WTC11 (cell line): ENCODE data around the gene MEIS2. TPM values are rescaled to one million over a fixed set of nuclear protein-coding genes. Genes with fewer than 3 reads are reported as not detected.
A peak's percentile ranks its signal among the peaks of the same experiment; 100 is the strongest.

Experiments used
- ATAC-seq: fragments of 200-7000 bp; cut with Tn5 transposase; 2 replicates; pipeline ENCODE4 v1.10.0; 2021; ENCODE audit warnings: mild to moderate bottlenecking, moderate library complexity
- CTCF ChIA-PET: fragments of 300-600 bp; sonication (Branson Sonifier 250); formaldehyde crosslinking; loops from one replicate; lab custom pipeline; 2021; ENCODE audit warnings: antibody characterized with exemption; lab: Charles Lee
- POLR2A ChIA-PET: fragments of 350-600 bp; sonication (Branson Sonifier 250); formaldehyde crosslinking; loops from one replicate; lab custom pipeline; 2021; ENCODE audit warnings: antibody characterized with exemption; lab: Charles Lee
- DNase-seq: peaks from one replicate; pipeline ENCODE4 v3.0.0; 2021; ENCODE audit warnings: low spot score
- H3K27ac Mint-ChIP-seq: 2 replicates; pipeline ENCODE4 v1.8.0; 2021; ENCODE audit warnings: mixed read lengths
- H3K27me3 Mint-ChIP-seq: 2 replicates; pipeline ENCODE4 v1.8.0; 2021; ENCODE audit warnings: low read depth, mild to moderate bottlenecking, moderate library complexity, mixed read lengths
- H3K36me3 Mint-ChIP-seq: 2 replicates; pipeline ENCODE4 v1.8.0; 2021; ENCODE audit warnings: mixed read lengths
- H3K4me1 Mint-ChIP-seq: 2 replicates; pipeline ENCODE4 v1.8.0; 2022; ENCODE audit warnings: mixed read lengths
- H3K4me3 Mint-ChIP-seq: 2 replicates; pipeline ENCODE4 v1.8.0; 2021; ENCODE audit warnings: mild to moderate bottlenecking, moderate library complexity, mixed read lengths
- H3K9me3 Mint-ChIP-seq: 2 replicates; pipeline ENCODE4 v1.8.0; 2021; ENCODE audit warnings: mixed read lengths
- ARID4B ChIP-seq: sonication (generic); formaldehyde crosslinking; IDR thresholded peaks from 2 replicates; pipeline ENCODE4 v1.8.0; 2023; ENCODE audit warnings: missing genetic modification reagents, mild to moderate bottlenecking, borderline replicate concordance
- IRF2 ChIP-seq: sonication (generic); formaldehyde crosslinking; IDR thresholded peaks from 2 replicates; pipeline ENCODE4 v1.8.0; 2022; ENCODE audit warnings: low read depth, missing genetic modification reagents, borderline replicate concordance
- RORB ChIP-seq: fragments of 250-450 bp; sonication (Bioruptor Pico); IDR thresholded peaks from 2 replicates; pipeline ENCODE4 v1.9.0; 2021; ENCODE audit warnings: mild to moderate bottlenecking
- SMAD3 ChIP-seq: sonication (generic); formaldehyde crosslinking; IDR thresholded peaks from 2 replicates; pipeline ENCODE4 v1.8.0; 2022; ENCODE audit warnings: missing genetic modification reagents, mild to moderate bottlenecking, borderline replicate concordance
- ZNF416 ChIP-seq: fragments of 250-450 bp; sonication (Bioruptor Pico); IDR thresholded peaks from 2 replicates; pipeline ENCODE4 v1.9.0; 2021; ENCODE audit warnings: mild to moderate bottlenecking, inconsistent platforms
- ZNF423 ChIP-seq: fragments of 250-450 bp; sonication (Bioruptor Pico); IDR thresholded peaks from 2 replicates; pipeline ENCODE4 v2.1.2; 2022; ENCODE audit warnings: mild to moderate bottlenecking, moderate library complexity
- total RNA-seq: library from RNA; stranded (reverse); gene quantifications from 3 replicates; pipeline ENCODE4 v1.2.3, GENCODE V29; 2021
- TF ChIP-seq, protein P1 (sequence below): sonication (generic); formaldehyde crosslinking; IDR thresholded peaks from 2 replicates; pipeline ENCODE4 v1.8.0; 2022; ENCODE audit warnings: mild to moderate bottlenecking, missing genetic modification reagents
- TF ChIP-seq, protein P2 (sequence below): sonication (generic); formaldehyde crosslinking; conservative IDR thresholded peaks from 2 replicates; pipeline ENCODE4 v1.8.1; 2022; ENCODE audit warnings: mild to moderate bottlenecking, missing genetic modification reagents
- TF ChIP-seq, protein P3 (sequence below): sonication (generic); formaldehyde crosslinking; IDR thresholded peaks from 2 replicates; pipeline ENCODE4 v1.8.0; 2022; ENCODE audit warnings: missing genetic modification reagents

The MEIS2 gene
- total RNA-seq, 1 experiment from 2014 or later, result 0.57 TPM

GRCh38 chr15:36908991-36909390 is 191.4 kb downstream of the MEIS2 start (continued):
- TF ChIP-seq, protein P1, sequence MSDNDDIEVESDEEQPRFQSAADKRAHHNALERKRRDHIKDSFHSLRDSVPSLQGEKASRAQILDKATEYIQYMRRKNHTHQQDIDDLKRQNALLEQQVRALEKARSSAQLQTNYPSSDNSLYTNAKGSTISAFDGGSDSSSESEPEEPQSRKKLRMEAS (CRISPR knock-in tag), result no peak

DNA sequence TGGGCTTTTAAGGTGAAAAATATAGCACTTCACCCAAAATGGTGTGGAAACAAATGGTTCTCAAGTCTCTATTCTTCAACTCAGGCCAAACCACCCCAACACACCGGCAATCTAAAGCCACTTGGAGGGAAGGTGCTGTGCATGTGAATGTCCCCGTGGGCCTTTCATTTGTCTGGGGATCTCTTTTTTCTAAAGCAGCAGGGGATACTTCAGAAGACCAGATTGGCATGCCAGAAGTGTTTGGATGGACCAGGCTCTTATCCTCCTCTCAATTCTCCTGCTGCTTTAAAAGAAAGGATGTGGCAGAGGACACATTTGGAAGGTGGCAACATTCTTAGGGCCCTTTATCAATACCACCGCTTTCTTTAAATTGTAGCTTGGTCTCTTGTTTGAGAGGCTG is 193.1 kb downstream of the MEIS2 start:
- ATAC-seq (peak; percentile 93), DNase-seq (no peak)
- no peak overlapping the region for H3K4me3 Mint-ChIP-seq
- CTCF ChIA-PET, result no interaction called here
- no peak overlapping the region for H3K27ac Mint-ChIP-seq
- POLR2A ChIA-PET, result no interaction called here
- no peaks in the 10 kb centered on the region for H3K27me3 Mint-ChIP-seq
- H3K9me3 Mint-ChIP-seq, result no peaks in the 10 kb centered on the region
- no peaks in the 10 kb centered on the region for H3K36me3 Mint-ChIP-seq
- TF ChIP-seq ZNF423 (CRISPR knock-in tag), result peak; percentile 39; the same call in 1 of the 2 replicates
- TF ChIP-seq SMAD3 (CRISPR knock-in tag), result no peak
- H3K4me1 Mint-ChIP-seq, result peaks cover 2% of the 10 kb centered on the region

- POLR2A ChIA-PET, result no interaction called here
Observed at GRCh38 chr15:36905908-36906307, 194.4 kb downstream of the MEIS2 start.

More at GRCh38 chr15:36905908-36906307, 194.4 kb downstream of the MEIS2 start:
- H3K9me3 Mint-ChIP-seq, result no peaks in the 10 kb centered on the region
- peaks cover 5% of the 10 kb centered on the region for H3K4me1 Mint-ChIP-seq
- TF ChIP-seq, protein P1 (CRISPR knock-in tag), result no peak
- TF ChIP-seq ARID4B (CRISPR knock-in tag) (no peak), RORB (CRISPR knock-in tag) (no peak), IRF2 (CRISPR knock-in tag) (no peak), ZNF416 (no peak)
- TF ChIP-seq, protein P2, sequence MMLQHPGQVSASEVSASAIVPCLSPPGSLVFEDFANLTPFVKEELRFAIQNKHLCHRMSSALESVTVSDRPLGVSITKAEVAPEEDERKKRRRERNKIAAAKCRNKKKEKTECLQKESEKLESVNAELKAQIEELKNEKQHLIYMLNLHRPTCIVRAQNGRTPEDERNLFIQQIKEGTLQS (CRISPR knock-in tag), result no peak
- TF ChIP-seq, protein P3, sequence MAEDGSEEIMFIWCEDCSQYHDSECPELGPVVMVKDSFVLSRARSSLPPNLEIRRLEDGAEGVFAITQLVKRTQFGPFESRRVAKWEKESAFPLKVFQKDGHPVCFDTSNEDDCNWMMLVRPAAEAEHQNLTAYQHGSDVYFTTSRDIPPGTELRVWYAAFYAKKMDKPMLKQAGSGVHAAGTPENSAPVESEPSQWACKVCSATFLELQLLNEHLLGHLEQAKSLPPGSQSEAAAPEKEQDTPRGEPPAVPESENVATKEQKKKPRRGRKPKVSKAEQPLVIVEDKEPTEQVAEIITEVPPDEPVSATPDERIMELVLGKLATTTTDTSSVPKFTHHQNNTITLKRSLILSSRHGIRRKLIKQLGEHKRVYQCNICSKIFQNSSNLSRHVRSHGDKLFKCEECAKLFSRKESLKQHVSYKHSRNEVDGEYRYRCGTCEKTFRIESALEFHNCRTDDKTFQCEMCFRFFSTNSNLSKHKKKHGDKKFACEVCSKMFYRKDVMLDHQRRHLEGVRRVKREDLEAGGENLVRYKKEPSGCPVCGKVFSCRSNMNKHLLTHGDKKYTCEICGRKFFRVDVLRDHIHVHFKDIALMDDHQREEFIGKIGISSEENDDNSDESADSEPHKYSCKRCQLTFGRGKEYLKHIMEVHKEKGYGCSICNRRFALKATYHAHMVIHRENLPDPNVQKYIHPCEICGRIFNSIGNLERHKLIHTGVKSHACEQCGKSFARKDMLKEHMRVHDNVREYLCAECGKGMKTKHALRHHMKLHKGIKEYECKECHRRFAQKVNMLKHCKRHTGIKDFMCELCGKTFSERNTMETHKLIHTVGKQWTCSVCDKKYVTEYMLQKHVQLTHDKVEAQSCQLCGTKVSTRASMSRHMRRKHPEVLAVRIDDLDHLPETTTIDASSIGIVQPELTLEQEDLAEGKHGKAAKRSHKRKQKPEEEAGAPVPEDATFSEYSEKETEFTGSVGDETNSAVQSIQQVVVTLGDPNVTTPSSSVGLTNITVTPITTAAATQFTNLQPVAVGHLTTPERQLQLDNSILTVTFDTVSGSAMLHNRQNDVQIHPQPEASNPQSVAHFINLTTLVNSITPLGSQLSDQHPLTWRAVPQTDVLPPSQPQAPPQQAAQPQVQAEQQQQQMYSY, result peak; percentile 83
- TF ChIP-seq, all 79 proteins: peak for 1
- Mint-ChIP-seq H3K36me3 (no peaks in the 10 kb centered on the region), H3K27ac (no peak overlapping the region), H3K4me3 (no peak overlapping the region), H3K27me3 (peaks cover 3% of the 10 kb centered on the region)
- DNase-seq (no peak), ATAC-seq (no peak)
- CTCF ChIA-PET, result interaction anchor here (1.2 kb wide), 1 partner anchor 28 kb away, joined by 3 read pairs; no protein-coding TSS in a partner anchor
